ENCODE results near the gene ANKRD12.

The ANKRD12 gene

DNA sequence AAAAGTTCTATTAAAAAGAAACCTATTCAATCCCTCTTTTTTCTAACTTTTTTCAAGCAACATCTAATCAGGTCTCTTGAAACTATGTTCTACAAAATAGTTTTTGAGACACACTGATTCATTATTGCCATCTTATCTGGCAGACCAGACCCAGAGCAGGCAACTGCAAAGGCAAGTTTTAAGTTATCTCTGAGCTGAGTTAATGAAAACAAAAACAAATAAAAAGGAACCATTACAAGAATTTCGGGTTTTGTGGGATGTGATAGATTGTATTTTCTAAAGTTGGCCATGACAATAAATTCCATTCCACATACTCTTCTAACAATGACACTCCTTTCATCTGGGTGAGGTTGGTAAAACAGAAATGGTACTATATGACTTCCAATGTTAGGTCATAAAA, 182.8 kb downstream of the ANKRD12 start:
- TF ChIP-seq, protein P1, sequence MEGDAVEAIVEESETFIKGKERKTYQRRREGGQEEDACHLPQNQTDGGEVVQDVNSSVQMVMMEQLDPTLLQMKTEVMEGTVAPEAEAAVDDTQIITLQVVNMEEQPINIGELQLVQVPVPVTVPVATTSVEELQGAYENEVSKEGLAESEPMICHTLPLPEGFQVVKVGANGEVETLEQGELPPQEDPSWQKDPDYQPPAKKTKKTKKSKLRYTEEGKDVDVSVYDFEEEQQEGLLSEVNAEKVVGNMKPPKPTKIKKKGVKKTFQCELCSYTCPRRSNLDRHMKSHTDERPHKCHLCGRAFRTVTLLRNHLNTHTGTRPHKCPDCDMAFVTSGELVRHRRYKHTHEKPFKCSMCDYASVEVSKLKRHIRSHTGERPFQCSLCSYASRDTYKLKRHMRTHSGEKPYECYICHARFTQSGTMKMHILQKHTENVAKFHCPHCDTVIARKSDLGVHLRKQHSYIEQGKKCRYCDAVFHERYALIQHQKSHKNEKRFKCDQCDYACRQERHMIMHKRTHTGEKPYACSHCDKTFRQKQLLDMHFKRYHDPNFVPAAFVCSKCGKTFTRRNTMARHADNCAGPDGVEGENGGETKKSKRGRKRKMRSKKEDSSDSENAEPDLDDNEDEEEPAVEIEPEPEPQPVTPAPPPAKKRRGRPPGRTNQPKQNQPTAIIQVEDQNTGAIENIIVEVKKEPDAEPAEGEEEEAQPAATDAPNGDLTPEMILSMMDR (IDR thresholded peaks at IDR 0.05; ENCODE audit: borderline replicate concordance, control extremely low read depth, extremely low read depth, insufficient read depth, missing control alignments) = no peak
- in situ Hi-C loops (cut with MboI; ENCODE audit: low sequenced_read_pairs, unreplicated experiment) = no loop called here
- no peak for DNase-seq (ENCODE audit: low spot score)

DNA sequence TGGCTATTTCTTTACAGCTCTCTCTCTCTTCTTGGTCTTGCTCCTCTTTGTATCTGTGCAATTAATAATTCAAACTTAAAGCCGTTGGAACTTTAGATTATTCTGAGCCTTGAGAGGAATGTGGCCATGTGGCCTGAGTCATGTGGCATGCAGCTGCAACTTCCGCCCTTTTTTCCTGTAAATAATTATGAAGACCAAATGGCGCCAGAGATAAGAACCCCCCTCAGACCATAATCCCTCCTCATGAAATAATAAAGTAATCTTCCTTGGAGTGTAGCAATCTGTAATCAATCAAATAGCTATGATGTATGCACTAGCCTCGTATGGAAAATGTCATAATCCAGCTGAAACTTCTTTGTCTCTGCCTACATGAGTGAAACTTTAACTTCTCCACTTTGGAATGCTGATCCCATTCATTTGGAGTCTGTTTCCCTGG, 184.5 kb downstream of the ANKRD12 start:
- DNase-seq (ENCODE audit: low spot score) = no peak
- in situ Hi-C loops (cut with MboI; ENCODE audit: low sequenced_read_pairs, unreplicated experiment) = no loop called here
- TF ChIP-seq, protein P1 (IDR thresholded peaks at IDR 0.05; ENCODE audit: borderline replicate concordance, control extremely low read depth, extremely low read depth, insufficient read depth, missing control alignments) = no peak

DNA sequence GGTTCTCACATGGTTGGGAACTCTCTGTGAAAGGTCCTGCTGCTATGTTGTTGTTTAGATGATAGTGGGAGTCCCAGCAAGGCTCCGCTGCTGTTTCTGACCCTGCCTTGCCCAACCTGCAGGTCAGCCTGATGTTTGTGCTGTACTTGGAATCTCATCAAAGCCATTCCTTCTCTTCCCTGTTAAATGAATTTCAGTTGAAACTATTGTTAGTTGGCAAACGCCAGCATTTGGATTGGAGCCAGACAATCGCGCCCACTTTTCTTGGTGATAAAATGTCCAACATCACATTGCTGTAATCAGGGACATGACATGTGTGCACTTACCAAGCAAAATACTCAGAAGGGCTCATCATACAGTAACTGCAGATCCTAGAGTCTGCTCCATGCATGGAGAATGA, 185.2 kb downstream of the ANKRD12 start:
- no peak for DNase-seq (ENCODE audit: low spot score)
- in situ Hi-C loops (cut with MboI; ENCODE audit: low sequenced_read_pairs, unreplicated experiment) = no loop called here
- TF ChIP-seq, protein P1 (IDR thresholded peaks at IDR 0.05; ENCODE audit: borderline replicate concordance, control extremely low read depth, extremely low read depth, insufficient read depth, missing control alignments) = no peak

DNA sequence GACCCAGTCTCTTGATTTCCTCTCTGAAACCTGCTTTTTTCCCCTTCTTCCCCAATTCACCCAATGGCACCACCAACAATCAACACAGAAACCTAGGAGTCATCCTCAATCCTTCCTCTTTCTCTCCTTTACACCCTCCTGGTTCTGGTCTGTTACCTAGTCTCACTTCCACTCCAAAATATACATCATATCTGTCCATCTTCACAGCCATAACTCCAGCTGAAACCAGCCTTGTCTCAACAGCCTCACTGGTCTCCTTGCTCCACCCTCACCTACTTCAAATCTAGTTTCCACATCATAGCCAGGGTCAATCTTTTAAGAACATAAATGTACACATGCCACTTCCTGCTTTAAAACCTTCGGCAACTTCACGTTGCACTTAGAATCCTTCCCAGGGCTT, 186.2 kb downstream of the ANKRD12 start:
- in situ Hi-C loops (cut with MboI; ENCODE audit: low sequenced_read_pairs, unreplicated experiment) = no loop called here
- DNase-seq (ENCODE audit: low spot score) = no peak
- TF ChIP-seq, protein P1 (IDR thresholded peaks at IDR 0.05; ENCODE audit: borderline replicate concordance, control extremely low read depth, extremely low read depth, insufficient read depth, missing control alignments) = no peak

DNA sequence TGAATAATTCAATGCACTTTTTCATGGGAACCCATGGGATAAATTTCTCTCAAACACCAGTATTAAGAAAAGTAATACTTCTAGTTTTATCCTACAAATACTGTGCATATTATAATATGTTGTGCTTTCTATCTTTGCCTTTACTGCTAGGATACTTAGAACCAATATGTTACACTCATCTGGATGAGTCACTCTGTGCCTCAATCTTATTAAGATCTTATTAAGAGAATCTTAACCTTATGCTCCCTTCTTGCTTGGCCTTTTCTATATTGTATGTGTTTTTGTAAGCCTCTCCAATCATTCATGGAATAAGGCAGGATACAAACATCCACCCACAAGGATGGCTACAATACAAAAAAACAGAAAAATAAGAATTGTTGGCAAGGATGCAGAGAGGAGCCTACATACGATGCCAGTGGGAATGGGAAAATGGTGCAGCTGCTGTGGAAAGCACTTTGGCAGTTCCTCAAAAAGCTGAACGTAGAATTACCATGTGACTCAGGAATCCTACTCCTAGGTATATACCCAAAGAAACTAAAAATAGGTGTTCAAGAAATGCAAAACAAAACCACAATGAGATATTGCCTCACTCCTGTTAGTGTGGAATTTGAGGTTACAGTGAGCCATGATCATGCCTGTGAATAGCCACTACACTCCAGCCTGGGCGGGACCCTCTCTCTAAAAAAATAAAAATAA, 187.3 kb downstream of the ANKRD12 start:
- TF ChIP-seq, protein P1 (IDR thresholded peaks at IDR 0.05; ENCODE audit: borderline replicate concordance, control extremely low read depth, extremely low read depth, insufficient read depth, missing control alignments) = no peak
- no peak for DNase-seq (ENCODE audit: low spot score)
- in situ Hi-C loops (cut with MboI; ENCODE audit: low sequenced_read_pairs, unreplicated experiment) = no loop called here

DNA sequence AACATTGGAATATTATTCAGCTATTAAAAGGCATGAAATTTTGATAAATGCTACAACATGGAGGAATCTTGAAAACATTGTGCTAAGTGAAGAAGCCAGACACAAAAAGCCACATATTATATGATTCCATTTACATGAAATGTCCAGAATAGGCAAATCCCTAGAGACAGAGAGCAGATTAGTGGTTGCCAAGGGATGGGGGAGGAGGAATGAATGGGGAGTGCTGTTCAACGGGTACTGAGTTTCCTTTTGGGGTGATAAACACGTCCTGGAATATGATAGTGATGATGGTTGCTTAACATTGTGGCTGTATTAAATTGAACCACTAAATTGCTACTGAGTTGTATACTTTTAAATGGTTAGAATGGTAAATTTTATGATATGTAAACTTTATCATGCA, 189.1 kb downstream of the ANKRD12 start:
- no peak for DNase-seq (ENCODE audit: low spot score)
- in situ Hi-C loops (cut with MboI; ENCODE audit: low sequenced_read_pairs, unreplicated experiment) = no loop called here
- TF ChIP-seq, protein P1 (IDR thresholded peaks at IDR 0.05; ENCODE audit: borderline replicate concordance, control extremely low read depth, extremely low read depth, insufficient read depth, missing control alignments) = no peak

Data from GM13976 (cell line).